Esophagus squamous epithelium (tissue), 5 donors: ENCODE data around the gene BEND6. TPM values are rescaled to one million over a fixed set of nuclear protein-coding genes. Genes with fewer than 3 reads are reported as not detected.

Experiments used
- DNase-seq: peaks from one replicate; lab custom pipeline; 2025; lab: John Stamatoyannopoulos, UW
- H3K27ac ChIP-seq, 4 donors: fragments of 200-600 bp; sonication (generic); one replicate each; pipeline ENCODE4 v1.5.1; 2016 to 2019; ENCODE audit warnings: mild to moderate bottlenecking in 1 of 4
- H3K27me3 ChIP-seq, 4 donors: fragments of 200-600 bp; sonication (generic); 1 replicate in 3 of 4; 2 replicates in 1 of 4; pipeline versions ENCODE4 v1.5.1 to v1.6.0; 2017 to 2021; ENCODE audit warnings: antibody characterized with exemption in 1 of 4
- H3K36me3 ChIP-seq, 3 donors: fragments of 200-600 bp; sonication (generic); one replicate each; pipeline ENCODE4 v1.5.1; 2016 to 2019
- H3K4me1 ChIP-seq, 3 donors: fragments of 200-600 bp; sonication (generic); one replicate each; pipeline ENCODE4 v1.5.1; 2017 to 2019
- H3K4me3 ChIP-seq, 4 donors: fragments of 200-600 bp; sonication (generic); 1 replicate in 3 of 4; 2 replicates in 1 of 4; pipeline ENCODE4 v1.5.1; 2016 to 2019; ENCODE audit warnings: mild to moderate bottlenecking in 2 of 4, moderate library complexity in 1 of 4
- H3K9me3 ChIP-seq, 3 donors: fragments of 200-600 bp; sonication (generic); one replicate each; pipeline ENCODE4 v1.5.1; 2016 to 2019
- CTCF ChIP-seq, 6 experiments: fragments of 450-650 bp in 4 of 6; fragments of 200-600 bp in 2 of 6; sonication (generic) in 2 of 6; IDR thresholded peaks; one replicate each; pipeline ENCODE4 v1.5.1; 2016 to 2019; ENCODE audit warnings: antibody characterized with exemption in 6 of 6, mild to moderate bottlenecking in 4 of 6, moderate library complexity in 4 of 6
- POLR2A ChIP-seq, 4 donors: fragments of 450-650 bp; IDR thresholded peaks; one replicate each; pipeline ENCODE4 v1.6.1; 2017; ENCODE audit warnings: antibody characterized with exemption in 4 of 4, mild to moderate bottlenecking in 4 of 4, moderate library complexity in 3 of 4
- WGBS, 2 donors: methylation state at CpG; one replicate each; pipeline ENCODE4 v1.1.5; 2018; 5-methylcytosine and 5-hydroxymethylcytosine counted together
- intact Hi-C: fragments of 100-400 bp; cut with DNase I; formaldehyde crosslinking; loops from one replicate; pipeline ENCODE4 v1.15.0; 2022
- total RNA-seq, 4 donors: library from RNA; depleted of rRNA; stranded (reverse); fragments of >200 nt; gene quantifications; one replicate each; pipeline ENCODE4 v1.1.0, GENCODE V29; 2016
- donor health status: DM: yes; HTN: yes; CAD: no.

BEND6 gene
- total RNA-seq, 4 donors from 2014 or later: 0.57 to 2.4 (median 1.1) TPM; not detected in 1

GRCh38 chr6:56956491-56956890 lies 1.6 kb downstream of the BEND6 start:
- peaks cover 4 to 36% (median 11%) of the 10 kb centered on the region in 3 donors for H3K4me1 ChIP-seq
- H3K27me3 ChIP-seq: peaks cover 0 to 69% (median 0%) of the 10 kb centered on the region in 4 donors
- H3K27ac ChIP-seq: no peak overlapping the region
- no peaks in the 10 kb centered on the region for H3K9me3 ChIP-seq
- TF ChIP-seq CTCF (IDR thresholded peaks at IDR 0.05): no peak
- TF ChIP-seq POLR2A (IDR thresholded peaks at IDR 0.05): no peak
- intact Hi-C loops: loop anchor here (5.0 kb wide), 1 partner anchor 361 kb away; the partner anchor contains the start of gene PRIM2
- DNase-seq: no peak
- H3K36me3 ChIP-seq: no peaks in the 10 kb centered on the region
- no peak overlapping the region for H3K4me3 ChIP-seq
- 76 to 80% methylated on average over 4 of the region's 4 CpGs for WGBS, 2 donors

GRCh38 chr6:56957856-56958255 lies 2.9 kb downstream of the BEND6 start:
- no peaks in the 10 kb centered on the region for H3K9me3 ChIP-seq
- H3K4me3 ChIP-seq: no peak overlapping the region
- 79 to 100% methylated on average over 2 of the region's 2 CpGs for WGBS, 2 donors
- TF ChIP-seq POLR2A (IDR thresholded peaks at IDR 0.05) (no peak), CTCF (IDR thresholded peaks at IDR 0.05) (no peak)
- intact Hi-C loops: loop anchor here (5.0 kb wide), 1 partner anchor 359 kb away; the partner anchor contains the start of gene PRIM2
- H3K27me3 ChIP-seq: peaks cover 0 to 60% (median 0%) of the 10 kb centered on the region in 4 donors
- no peaks in the 10 kb centered on the region for H3K36me3 ChIP-seq
- peaks cover 4 to 35% (median 11%) of the 10 kb centered on the region in 3 donors for H3K4me1 ChIP-seq
- no peak for DNase-seq
- no peak overlapping the region for H3K27ac ChIP-seq

- Histone ChIP-seq H3K27me3 (peaks cover 0 to 54% (median 0%) of the 10 kb centered on the region in 4 donors), H3K4me1 (peaks cover 4 to 29% (median 11%) of the 10 kb centered on the region in 3 donors), H3K36me3 (no peaks in the 10 kb centered on the region), H3K4me3 (no peak overlapping the region), H3K27ac (no peak overlapping the region), H3K9me3 (no peaks in the 10 kb centered on the region)
- WGBS, 2 donors: 83 to 90% methylated on average over 3 of the region's 3 CpGs
- TF ChIP-seq CTCF (IDR thresholded peaks at IDR 0.05) (no peak), POLR2A (IDR thresholded peaks at IDR 0.05) (no peak)
- DNase-seq: no peak
- intact Hi-C loops: loop anchor here (5.0 kb wide), 1 partner anchor 359 kb away; the partner anchor contains the start of gene PRIM2
Observed at GRCh38 chr6:56958481-56958880, 3.6 kb downstream of the BEND6 start.

- Histone ChIP-seq H3K27ac (no peak overlapping the region), H3K9me3 (no peaks in the 10 kb centered on the region), H3K4me1 (peaks cover 4 to 23% (median 6%) of the 10 kb centered on the region in 3 donors), H3K4me3 (no peak overlapping the region), H3K27me3 (peaks cover 0 to 48% (median 0%) of the 10 kb centered on the region in 4 donors), H3K36me3 (no peaks in the 10 kb centered on the region)
- intact Hi-C loops: loop anchor here (5.0 kb wide), 1 partner anchor 358 kb away; the partner anchor contains the start of gene PRIM2
- TF ChIP-seq POLR2A (IDR thresholded peaks at IDR 0.05) (no peak), CTCF (IDR thresholded peaks at IDR 0.05) (no peak)
- DNase-seq: no peak
Observed at GRCh38 chr6:56959094-56959493, 4.2 kb downstream of the BEND6 start.

- Histone ChIP-seq H3K27ac (no peak overlapping the region), H3K4me3 (no peak overlapping the region), H3K36me3 (no peaks in the 10 kb centered on the region), H3K9me3 (no peaks in the 10 kb centered on the region), H3K4me1 (peaks cover 0 to 19% (median 4%) of the 10 kb centered on the region in 3 donors), H3K27me3 (peaks cover 0 to 40% (median 0%) of the 10 kb centered on the region in 4 donors)
- TF ChIP-seq POLR2A (IDR thresholded peaks at IDR 0.05): no peak
- TF ChIP-seq CTCF (IDR thresholded peaks at IDR 0.05): no peak
- intact Hi-C loops: loop anchor here (5.0 kb wide), 1 partner anchor 357 kb away; the partner anchor contains the start of gene PRIM2
- no peak for DNase-seq
- 26 to 32% methylated on average over 4 of the region's 4 CpGs for whole genome bisulfite sequencing, 2 donors
Observed at GRCh38 chr6:56959938-56960337, 5.0 kb downstream of the BEND6 start.
